GM21447 (cell line): ENCODE results near the gene ZNF506.
A peak's percentile ranks its signal among the peaks of the same experiment; 100 is the strongest.
"Not testable (repeated sequence)": the region's sequence is repeated elsewhere in the genome, so short reads cannot be mapped to it uniquely, and the experiment has no call there.

Experiments
- ATAC-seq: cut with Tn5 transposase; IDR thresholded peaks from one replicate; pipeline ENCODE4 v1.9.1; 2021; ENCODE audit not compliant: unreplicated experiment

ZNF506 gene

DNA sequence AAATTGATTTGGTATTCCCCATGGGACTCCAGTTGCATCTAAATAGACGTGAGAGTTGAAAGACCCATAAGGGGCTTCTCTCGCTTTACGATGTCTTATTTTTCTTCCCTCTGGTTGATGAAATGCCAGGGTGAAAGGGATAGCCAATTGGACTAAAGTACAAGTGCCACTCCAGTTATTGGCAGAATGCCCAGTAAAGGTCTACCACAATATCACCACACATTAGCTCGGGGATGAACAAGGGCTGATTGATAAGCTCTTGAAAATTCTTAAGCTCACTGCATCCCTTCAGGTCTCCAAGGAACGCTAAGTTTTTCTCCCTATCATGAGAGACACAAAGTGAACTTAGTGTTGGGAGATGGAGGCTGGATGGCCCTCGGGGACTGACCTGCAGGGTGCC is 39.8 kb downstream of the ZNF506 start:
- not testable (repeated sequence) for ATAC-seq

- ATAC-seq, result no peak
Observed at GRCh38 chr19:19778666-19779065, 42.9 kb downstream of the ZNF506 start.

GRCh38 chr19:19777692-19778091 is 43.9 kb downstream of the ZNF506 start:
- no peak for ATAC-seq

DNA sequence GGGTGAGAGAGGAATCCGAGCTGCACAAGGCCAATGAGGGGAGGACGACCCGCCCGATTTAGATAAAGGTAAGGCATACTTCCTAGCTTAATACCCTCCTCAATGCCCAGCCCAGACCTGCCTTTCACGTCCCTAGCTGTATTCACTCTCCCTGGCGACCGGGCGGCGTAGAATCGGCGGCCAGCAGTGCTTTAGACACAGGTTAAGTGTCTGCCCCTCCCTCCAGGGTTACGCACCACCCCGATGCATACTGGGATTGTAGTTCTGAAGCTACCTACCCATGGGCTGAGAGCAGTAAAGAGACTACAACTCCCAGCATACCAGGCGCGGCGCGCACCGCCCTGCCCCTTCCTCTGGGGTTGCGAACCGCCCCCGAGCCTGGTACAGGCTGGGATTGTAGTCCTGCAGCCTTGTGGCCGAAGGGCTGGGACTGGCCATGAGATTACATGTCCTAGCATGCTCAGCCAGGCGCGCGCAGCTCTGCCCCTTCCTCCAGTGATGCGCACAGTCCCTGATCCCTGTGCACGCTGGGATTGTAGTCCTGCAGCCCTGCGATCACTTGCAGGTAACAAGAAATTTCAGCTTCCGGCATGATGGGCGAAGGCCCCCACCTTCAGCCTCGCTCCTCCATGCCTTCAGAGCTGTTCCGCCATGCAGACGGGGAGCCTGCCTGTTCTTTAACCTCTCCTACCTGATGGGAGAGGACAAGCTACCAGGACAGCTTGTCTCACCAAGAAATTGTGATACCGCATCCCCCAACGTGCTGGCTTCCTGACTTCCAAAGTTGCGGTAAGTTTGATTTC is 45.1 kb downstream of the ZNF506 start:
- ATAC-seq, result peak; percentile 98

DNA sequence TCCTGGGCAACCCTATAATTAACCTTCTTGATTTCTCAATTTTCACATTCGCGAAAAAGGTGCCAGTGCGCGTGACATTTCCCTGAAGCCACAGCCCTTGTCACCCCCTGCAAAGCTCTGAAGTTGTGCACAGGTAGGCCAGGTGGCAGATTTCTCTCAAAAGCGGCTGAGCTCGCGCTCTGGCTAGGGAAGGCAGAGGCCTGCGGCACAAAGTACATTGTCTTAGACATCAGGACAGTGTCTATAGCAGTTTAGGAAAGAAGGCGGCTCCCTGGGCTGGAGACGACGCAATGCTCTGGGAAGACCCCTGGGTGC is 45.7 kb downstream of the ZNF506 start:
- ATAC-seq, result peak; percentile 14

- ATAC-seq, result no peak
Observed at GRCh38 chr19:19774354-19775033, 47.1 kb downstream of the ZNF506 start.

DNA sequence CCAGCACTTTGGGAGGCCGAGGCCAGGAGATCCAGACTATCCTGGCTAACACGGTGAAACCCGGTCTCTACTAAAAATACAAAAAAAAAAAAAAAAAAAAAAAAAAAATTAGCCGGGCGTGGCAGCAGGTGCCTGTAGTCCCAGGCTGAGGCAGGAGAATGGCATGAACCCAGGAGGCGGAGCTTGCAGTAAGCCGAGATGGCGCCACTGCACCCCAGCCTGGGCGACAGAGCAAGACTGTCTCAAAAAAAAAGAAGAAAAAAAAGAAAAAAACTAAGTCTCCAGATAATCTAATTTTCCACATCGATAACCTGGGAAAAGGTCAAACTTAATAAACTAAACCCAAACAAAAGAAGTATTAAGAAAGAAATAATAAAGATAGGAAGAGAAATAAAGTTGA is 49.6 kb downstream of the ZNF506 start:
- not testable (repeated sequence) for ATAC-seq

GRCh38 chr19:19769971-19770370 is 51.6 kb downstream of the ZNF506 start:
- ATAC-seq, result not testable (repeated sequence)

GRCh38 chr19:19758164-19758563 is 63.4 kb downstream of the ZNF506 start:
- ATAC-seq, result no peak

GRCh38 chr19:19752760-19753403 is 68.7 kb downstream of the ZNF506 start:
- ATAC-seq, result no peak

- no peak for ATAC-seq
Observed at GRCh38 chr19:19751846-19752245, 69.7 kb downstream of the ZNF506 start.

- no peak for ATAC-seq
Observed at GRCh38 chr19:19750842-19751790, 70.4 kb downstream of the ZNF506 start.

DNA sequence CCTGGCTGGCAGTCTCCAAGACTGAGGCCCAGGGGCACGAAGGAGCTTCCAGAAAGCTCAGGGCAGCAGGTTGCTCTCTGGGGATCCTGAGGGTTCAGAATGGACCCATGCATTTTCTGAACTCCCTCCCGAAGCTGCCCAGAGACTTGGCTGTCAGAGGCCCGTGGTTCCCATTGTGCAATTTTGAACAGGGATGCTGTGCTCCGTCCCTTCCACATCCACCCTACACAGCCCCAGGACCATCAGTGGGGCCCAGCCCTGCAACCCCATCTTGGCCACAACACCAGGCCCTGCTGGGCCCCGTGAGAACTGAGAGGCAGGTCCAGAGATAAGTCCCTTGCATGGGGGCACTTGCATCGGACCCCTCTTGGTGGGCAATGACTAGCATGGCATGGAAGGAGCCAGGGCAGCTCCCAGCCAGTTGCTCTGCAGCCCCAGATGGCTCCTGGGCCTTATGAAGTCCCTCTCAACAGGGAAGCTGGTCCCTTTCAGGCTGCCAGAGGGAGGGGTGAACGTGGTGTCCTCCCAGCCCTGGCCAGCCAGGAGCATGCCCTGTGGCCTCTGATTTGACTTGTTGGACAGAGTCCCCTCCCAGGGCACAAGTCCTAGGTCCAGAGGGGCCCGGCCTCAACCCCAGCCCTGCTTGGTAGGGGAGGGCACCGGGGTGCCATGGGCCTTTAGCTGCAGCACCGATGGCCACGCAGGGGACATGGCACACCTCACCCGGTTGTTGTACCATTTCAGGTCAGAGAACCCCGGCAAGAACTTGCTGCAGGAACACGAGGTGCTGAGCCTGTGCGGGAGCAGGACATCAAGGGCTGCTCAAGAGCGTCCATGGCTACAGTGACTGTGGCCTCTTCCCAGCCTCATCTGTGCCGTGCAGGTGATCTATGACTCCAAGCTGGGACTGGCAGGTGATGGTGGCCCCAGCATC is 71.4 kb downstream of the ZNF506 start:
- ATAC-seq, result no peak

GRCh38 chr19:19749117-19749907 is 72.2 kb downstream of the ZNF506 start:
- no peak for ATAC-seq

DNA sequence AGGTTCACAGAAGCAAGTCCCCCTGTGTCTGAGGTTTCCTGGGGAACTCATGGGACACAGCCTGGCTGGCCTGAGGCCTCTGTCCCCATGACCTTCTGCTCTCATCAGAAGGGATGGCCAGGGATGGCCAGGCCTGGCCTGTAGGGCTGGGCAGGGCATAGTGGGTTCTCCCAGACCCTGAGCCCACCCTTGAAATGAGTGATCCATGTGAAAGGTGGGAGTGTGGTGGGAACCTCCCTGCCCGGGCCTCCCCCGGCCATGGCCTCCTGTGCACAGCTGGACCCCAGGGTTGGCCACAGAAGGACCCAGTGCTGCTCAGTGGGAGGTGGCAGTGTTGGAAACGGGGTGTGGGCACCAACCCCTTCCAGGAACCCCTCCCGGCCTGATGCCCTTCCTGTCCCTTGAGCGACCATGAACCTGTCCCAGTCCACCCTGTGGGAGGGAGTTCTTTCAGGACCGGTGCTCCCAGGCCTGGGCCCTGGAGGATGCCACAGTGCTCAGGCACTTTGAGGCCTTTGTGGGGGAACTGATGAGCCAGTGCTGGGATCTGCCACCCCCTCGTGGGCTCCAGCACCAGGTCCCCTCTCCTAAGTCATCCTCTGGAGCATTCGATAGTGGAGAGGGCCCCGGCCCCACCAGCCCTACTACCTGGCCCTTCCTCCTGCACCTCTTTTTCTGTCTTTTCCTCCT is 73.2 kb downstream of the ZNF506 start:
- no peak for ATAC-seq

DNA sequence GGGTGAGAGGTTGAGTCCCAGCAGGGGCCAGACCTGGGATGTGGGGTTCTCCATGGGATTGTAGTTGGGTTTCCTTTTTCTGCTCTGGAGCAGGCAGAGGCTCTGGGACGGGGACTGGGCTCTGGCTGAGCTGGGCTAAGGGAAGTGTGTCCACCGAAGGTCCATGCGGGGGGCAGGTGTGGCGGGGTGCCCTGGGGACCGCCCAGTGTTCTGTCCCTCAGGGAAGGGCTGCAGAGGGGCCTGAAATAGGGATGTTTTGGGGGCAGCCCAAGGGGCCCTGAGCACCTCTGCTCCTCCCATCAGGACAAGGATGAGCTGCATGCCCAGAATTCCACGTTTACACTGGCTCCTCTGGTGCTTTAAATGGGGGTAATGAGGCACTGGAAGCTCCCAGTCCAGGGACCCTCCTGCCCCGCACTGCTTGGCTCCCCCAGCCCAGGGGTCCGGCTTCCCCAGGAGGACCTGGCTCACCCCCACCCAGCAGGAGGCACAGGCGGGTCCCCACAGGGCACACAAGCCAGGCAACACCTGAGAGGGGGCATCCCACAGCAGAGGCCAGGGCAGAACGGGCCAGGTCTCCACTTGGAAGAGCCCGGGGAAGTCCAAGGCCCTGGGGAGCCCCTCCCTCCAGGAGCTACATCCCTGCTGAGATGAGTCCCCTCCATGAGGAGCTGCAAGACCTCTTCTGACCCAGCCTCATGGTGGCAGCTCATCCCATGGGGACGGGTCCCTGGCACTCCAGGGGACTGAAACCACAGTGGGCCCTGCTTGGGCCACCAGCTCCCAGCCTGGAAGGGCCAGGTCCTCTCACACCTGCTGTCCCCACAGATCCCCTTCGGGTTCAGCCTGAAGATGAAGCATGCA is 74.0 kb downstream of the ZNF506 start:
- ATAC-seq, result no peak
